GM12878 (cell line): ENCODE data around the gene SEMA4A. TPM values are rescaled to one million over a fixed set of nuclear protein-coding genes. Genes with fewer than 3 reads are reported as not detected.

Experiments
- HDAC6 ChIP-seq: fragments of 200-600 bp; sonication (generic); IDR thresholded peaks from one replicate; pipeline ENCODE4 v1.8.0; 2017; ENCODE audit warnings: antibody characterized with exemption; ENCODE audit not compliant: unreplicated experiment
- IKZF2 ChIP-seq, 2 experiments: fragments of 450-650 bp; IDR thresholded peaks; 2 replicates each; pipeline ENCODE4 v1.6.1; 2017; ENCODE audit warnings: mild to moderate bottlenecking in 2 of 2, moderate library complexity in 2 of 2
- NR2F1 ChIP-seq: fragments of 450-650 bp; conservative IDR thresholded peaks from 2 replicates; pipeline ENCODE4 v1.6.1; 2017; ENCODE audit warnings: mild to moderate bottlenecking
- RB1 ChIP-seq: fragments of 450-650 bp; formaldehyde crosslinking; IDR thresholded peaks from 2 replicates; pipeline ENCODE4 v1.6.1; 2017; ENCODE audit warnings: mild to moderate bottlenecking, borderline replicate concordance
- SPI1 ChIP-seq: IDR thresholded peaks from 2 replicates; pipeline ENCODE4 v1.6.1; 2011; ENCODE audit warnings: low read depth, mild to moderate bottlenecking, low read length, moderate library complexity, borderline replicate concordance; ENCODE audit not compliant: insufficient read depth
- ZZZ3 ChIP-seq: IDR thresholded peaks from 2 replicates; pipeline ENCODE4 v1.6.1; 2011; ENCODE audit warnings: low read depth; ENCODE audit not compliant: control insufficient read depth, insufficient read length
- polyA plus RNA-seq, 11 experiments: library from polyadenylated mRNA; depleted of rRNA in 4 of 11; unstranded in 6 of 11; stranded (reverse) in 5 of 11; fragments of >200 nt; fragmentation: Nextera tagmentation in 4 of 11; fragmentation: Illumina TruSeq in 1 of 11; extraction: Ambion mirVana in 4 of 11; extraction: Trizol in 1 of 11; gene quantifications; 1 replicate in 1 of 11; 2 replicates in 10 of 11; pipeline versions ENCODE4 v1.2.1 to v1.2.3, GENCODE V29; 2011 to 2016; ENCODE audit warnings: inconsistent platforms in 2 of 11, missing spikeins in 2 of 11, low read depth in 1 of 11
- total RNA-seq, 4 experiments: library from RNA; depleted of rRNA in 3 of 4; stranded (reverse); fragments of >200 nt in 3 of 4; fragmentation: Illumina TruSeq in 1 of 4; extraction: Trizol in 1 of 4; gene quantifications; 2 replicates each; pipeline versions ENCODE4 v1.2.1 to v1.2.3, GENCODE V29; 2013 to 2021
- TF ChIP-seq, protein P1 (sequence below): fragments of 450-650 bp; formaldehyde crosslinking; IDR thresholded peaks from 2 replicates; pipeline ENCODE4 v1.5.0; 2022; ENCODE audit warnings: mild to moderate bottlenecking, missing genetic modification characterization
- TF ChIP-seq, protein P2 (sequence below): IDR thresholded peaks from 2 replicates; pipeline ENCODE4 v1.6.1; 2011; ENCODE audit warnings: mild to moderate bottlenecking, low read depth, low read length, moderate library complexity; ENCODE audit not compliant: insufficient replicate concordance
- TF ChIP-seq, protein P3 (sequence below): fragments of 450-650 bp; formaldehyde crosslinking; IDR thresholded peaks from 2 replicates; pipeline ENCODE4 v1.4.0; 2022; ENCODE audit warnings: mild to moderate bottlenecking, moderate library complexity
- TF ChIP-seq, protein P4 (sequence below): fragments of 450-650 bp; IDR thresholded peaks from 2 replicates; pipeline ENCODE4 v1.6.1; 2017; ENCODE audit warnings: borderline replicate concordance
- TF ChIP-seq, protein P5 (sequence below): fragments of 150-350 bp; IDR thresholded peaks from 2 replicates; pipeline ENCODE4 v1.6.1; 2014; ENCODE audit warnings: mild to moderate bottlenecking, low read depth, low read length
- TF ChIP-seq, protein P6 (sequence below): fragments of 450-650 bp; conservative IDR thresholded peaks from 2 replicates; pipeline ENCODE4 v1.6.1; 2017; ENCODE audit warnings: mild to moderate bottlenecking, moderate library complexity

Gene SEMA4A
- total and polyA plus RNA-seq, 10 of the 15 experiments (the other 5 are each of a cell fraction or from before 2014, with no cell fraction given), result 2.6 to 64.2 (median 32.8) TPM

DNA sequence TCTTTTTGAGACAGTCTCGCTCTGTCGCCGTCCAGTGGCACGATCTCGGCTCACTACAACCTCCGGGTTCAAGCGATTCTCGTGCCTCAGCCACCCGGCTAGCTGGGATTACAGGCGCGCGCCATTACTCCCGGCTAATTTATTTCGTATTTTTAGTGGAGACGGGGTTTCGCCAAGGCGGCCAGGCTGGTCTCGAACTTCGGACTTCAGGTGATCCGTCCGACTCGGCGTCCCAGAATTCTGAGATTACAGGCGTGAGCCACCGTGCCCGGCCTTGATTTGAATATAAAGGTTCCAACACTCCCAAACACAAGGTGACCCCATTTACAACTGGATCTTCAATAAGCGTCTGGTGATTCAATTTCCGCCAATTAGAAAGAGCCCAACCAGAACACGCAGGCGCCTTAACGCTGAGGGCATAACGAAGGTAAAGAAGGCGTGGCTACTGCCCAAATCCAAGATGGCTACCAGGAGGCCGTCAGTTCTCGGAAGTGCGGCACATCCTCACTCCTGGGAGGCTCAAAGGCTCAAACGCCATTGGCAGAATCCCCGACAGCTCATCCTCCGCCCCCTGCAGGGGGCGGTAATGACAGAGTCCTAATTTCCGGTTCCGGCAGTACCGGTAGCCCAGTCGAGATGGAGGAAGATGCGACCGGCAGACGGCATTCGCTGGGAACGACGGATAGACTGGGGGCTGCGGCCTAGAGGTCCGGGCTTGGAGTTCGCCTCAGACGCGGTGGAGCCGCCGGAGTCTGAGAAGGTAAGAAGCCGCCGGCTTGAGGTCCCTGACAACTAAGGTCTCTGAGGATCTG is 40.3 kb downstream of the SEMA4A start, which contains the start of gene SLC25A44 (continued):
- TF ChIP-seq, protein P1, sequence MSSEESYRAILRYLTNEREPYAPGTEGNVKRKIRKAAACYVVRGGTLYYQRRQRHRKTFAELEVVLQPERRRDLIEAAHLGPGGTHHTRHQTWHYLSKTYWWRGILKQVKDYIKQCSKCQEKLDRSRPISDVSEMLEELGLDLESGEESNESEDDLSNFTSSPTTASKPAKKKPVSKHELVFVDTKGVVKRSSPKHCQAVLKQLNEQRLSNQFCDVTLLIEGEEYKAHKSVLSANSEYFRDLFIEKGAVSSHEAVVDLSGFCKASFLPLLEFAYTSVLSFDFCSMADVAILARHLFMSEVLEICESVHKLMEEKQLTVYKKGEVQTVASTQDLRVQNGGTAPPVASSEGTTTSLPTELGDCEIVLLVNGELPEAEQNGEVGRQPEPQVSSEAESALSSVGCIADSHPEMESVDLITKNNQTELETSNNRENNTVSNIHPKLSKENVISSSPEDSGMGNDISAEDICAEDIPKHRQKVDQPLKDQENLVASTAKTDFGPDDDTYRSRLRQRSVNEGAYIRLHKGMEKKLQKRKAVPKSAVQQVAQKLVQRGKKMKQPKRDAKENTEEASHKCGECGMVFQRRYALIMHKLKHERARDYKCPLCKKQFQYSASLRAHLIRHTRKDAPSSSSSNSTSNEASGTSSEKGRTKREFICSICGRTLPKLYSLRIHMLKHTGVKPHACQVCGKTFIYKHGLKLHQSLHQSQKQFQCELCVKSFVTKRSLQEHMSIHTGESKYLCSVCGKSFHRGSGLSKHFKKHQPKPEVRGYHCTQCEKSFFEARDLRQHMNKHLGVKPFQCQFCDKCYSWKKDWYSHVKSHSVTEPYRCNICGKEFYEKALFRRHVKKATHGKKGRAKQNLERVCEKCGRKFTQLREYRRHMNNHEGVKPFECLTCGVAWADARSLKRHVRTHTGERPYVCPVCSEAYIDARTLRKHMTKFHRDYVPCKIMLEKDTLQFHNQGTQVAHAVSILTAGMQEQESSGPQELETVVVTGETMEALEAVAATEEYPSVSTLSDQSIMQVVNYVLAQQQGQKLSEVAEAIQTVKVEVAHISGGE, result no peak
- TF ChIP-seq ZZZ3 (no peak), IKZF2 (IDR thresholded peaks at IDR 0.05) (peak in 1 of 2 experiments; percentile 17; a peak in 1 of 4 replicates), RB1 (peak; percentile 65; the same call in 1 of the 2 replicates), SPI1 (no peak; the same call in 1 of the 2 replicates), NR2F1 (peak; percentile 18; the same call in 1 of the 2 replicates), HDAC6 (no peak)
- TF ChIP-seq, protein P2, sequence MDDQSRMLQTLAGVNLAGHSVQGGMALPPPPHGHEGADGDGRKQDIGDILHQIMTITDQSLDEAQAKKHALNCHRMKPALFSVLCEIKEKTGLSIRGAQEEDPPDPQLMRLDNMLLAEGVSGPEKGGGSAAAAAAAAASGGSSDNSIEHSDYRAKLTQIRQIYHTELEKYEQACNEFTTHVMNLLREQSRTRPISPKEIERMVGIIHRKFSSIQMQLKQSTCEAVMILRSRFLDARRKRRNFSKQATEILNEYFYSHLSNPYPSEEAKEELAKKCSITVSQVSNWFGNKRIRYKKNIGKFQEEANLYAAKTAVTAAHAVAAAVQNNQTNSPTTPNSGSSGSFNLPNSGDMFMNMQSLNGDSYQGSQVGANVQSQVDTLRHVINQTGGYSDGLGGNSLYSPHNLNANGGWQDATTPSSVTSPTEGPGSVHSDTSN, result peak; percentile 80
- TF ChIP-seq, protein P3, sequence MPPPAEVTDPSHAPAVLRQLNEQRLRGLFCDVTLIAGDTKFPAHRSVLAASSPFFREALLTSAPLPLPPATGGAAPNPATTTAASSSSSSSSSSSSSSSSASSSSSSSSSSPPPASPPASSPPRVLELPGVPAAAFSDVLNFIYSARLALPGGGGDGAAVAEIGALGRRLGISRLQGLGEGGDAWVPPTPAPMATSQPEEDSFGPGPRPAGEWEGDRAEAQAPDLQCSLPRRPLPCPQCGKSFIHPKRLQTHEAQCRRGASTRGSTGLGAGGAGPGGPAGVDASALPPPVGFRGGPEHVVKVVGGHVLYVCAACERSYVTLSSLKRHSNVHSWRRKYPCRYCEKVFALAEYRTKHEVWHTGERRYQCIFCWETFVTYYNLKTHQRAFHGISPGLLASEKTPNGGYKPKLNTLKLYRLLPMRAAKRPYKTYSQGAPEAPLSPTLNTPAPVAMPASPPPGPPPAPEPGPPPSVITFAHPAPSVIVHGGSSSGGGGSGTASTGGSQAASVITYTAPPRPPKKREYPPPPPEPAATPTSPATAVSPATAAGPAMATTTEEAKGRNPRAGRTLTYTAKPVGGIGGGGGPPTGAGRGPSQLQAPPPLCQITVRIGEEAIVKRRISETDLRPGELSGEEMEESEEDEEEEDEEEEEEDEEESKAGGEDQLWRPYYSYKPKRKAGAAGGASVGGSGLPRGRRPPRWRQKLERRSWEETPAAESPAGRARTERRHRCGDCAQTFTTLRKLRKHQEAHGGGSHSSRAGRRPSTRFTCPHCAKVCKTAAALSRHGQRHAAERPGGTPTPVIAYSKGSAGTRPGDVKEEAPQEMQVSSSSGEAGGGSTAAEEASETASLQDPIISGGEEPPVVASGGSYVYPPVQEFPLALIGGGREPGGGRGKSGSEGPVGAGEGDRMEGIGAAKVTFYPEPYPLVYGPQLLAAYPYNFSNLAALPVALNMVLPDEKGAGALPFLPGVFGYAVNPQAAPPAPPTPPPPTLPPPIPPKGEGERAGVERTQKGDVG, result no peak
- TF ChIP-seq, protein P4, sequence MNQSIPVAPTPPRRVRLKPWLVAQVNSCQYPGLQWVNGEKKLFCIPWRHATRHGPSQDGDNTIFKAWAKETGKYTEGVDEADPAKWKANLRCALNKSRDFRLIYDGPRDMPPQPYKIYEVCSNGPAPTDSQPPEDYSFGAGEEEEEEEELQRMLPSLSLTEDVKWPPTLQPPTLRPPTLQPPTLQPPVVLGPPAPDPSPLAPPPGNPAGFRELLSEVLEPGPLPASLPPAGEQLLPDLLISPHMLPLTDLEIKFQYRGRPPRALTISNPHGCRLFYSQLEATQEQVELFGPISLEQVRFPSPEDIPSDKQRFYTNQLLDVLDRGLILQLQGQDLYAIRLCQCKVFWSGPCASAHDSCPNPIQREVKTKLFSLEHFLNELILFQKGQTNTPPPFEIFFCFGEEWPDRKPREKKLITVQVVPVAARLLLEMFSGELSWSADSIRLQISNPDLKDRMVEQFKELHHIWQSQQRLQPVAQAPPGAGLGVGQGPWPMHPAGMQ, result no peak
- TF ChIP-seq, protein P5, sequence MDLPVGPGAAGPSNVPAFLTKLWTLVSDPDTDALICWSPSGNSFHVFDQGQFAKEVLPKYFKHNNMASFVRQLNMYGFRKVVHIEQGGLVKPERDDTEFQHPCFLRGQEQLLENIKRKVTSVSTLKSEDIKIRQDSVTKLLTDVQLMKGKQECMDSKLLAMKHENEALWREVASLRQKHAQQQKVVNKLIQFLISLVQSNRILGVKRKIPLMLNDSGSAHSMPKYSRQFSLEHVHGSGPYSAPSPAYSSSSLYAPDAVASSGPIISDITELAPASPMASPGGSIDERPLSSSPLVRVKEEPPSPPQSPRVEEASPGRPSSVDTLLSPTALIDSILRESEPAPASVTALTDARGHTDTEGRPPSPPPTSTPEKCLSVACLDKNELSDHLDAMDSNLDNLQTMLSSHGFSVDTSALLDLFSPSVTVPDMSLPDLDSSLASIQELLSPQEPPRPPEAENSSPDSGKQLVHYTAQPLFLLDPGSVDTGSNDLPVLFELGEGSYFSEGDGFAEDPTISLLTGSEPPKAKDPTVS, result no peak
- TF ChIP-seq, protein P6, sequence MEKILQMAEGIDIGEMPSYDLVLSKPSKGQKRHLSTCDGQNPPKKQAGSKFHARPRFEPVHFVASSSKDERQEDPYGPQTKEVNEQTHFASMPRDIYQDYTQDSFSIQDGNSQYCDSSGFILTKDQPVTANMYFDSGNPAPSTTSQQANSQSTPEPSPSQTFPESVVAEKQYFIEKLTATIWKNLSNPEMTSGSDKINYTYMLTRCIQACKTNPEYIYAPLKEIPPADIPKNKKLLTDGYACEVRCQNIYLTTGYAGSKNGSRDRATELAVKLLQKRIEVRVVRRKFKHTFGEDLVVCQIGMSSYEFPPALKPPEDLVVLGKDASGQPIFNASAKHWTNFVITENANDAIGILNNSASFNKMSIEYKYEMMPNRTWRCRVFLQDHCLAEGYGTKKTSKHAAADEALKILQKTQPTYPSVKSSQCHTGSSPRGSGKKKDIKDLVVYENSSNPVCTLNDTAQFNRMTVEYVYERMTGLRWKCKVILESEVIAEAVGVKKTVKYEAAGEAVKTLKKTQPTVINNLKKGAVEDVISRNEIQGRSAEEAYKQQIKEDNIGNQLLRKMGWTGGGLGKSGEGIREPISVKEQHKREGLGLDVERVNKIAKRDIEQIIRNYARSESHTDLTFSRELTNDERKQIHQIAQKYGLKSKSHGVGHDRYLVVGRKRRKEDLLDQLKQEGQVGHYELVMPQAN, result peak; percentile 83
